CD4-positive, alpha-beta memory T cell (primary cell): ENCODE data around the gene GTF2B. TPM values are rescaled to one million over a fixed set of nuclear protein-coding genes. Genes with fewer than 3 reads are reported as not detected.

Experiments
- CTCF ChIA-PET: fragments of 350-600 bp; sonication (Branson Sonifier 250); formaldehyde crosslinking; loops from one replicate; lab custom pipeline; 2021; ENCODE audit warnings: inconsistent platforms; ENCODE audit not compliant: partially characterized antibody; lab: Charles Lee
- POLR2A ChIA-PET: fragments of 350-600 bp; sonication (Branson Sonifier 250); formaldehyde crosslinking; loops from one replicate; lab custom pipeline; 2021; ENCODE audit not compliant: partially characterized antibody; lab: Charles Lee
- DNase-seq, 5 donors: peaks; one replicate each; pipeline versions ENCODE4 v3.0.0 to v3.0.0-alpha.2; 2020 to 2022; ENCODE audit warnings: mixed read lengths in 1 of 5
- H3K27ac ChIP-seq: one replicate; pipeline ENCODE4 v1.7.0; 2013; ENCODE audit warnings: low read depth, low read length
- H3K27me3 ChIP-seq: 2 replicates; pipeline ENCODE4 v1.7.0; 2013; ENCODE audit warnings: mild to moderate bottlenecking, low read length, moderate library complexity; ENCODE audit not compliant: insufficient read depth
- H3K36me3 ChIP-seq: 2 replicates; pipeline ENCODE4 v1.7.0; 2013; ENCODE audit warnings: mild to moderate bottlenecking, low read length, moderate library complexity; ENCODE audit not compliant: insufficient read depth
- H3K4me1 ChIP-seq: 2 replicates; pipeline ENCODE4 v1.7.0; 2013; ENCODE audit warnings: mild to moderate bottlenecking, low read length, moderate library complexity; ENCODE audit not compliant: insufficient read depth
- H3K4me3 ChIP-seq, 2 donors: one replicate each; pipeline ENCODE4 v1.7.0; 2013; ENCODE audit warnings: low read length in 2 of 2, mild to moderate bottlenecking in 1 of 2
- H3K9me3 ChIP-seq, 2 donors: one replicate each; pipeline ENCODE4 v1.7.0; 2013; ENCODE audit warnings: low read length in 2 of 2, control low read depth in 1 of 2; ENCODE audit not compliant: control insufficient read depth in 1 of 2
- H3K27ac Mint-ChIP-seq, 7 donors: one replicate each; pipeline ENCODE4 v1.8.0; 2020 to 2021; ENCODE audit warnings: mixed read lengths in 7 of 7, mild to moderate bottlenecking in 6 of 7, inconsistent platforms in 3 of 7, moderate library complexity in 3 of 7
- H3K27me3 Mint-ChIP-seq, 2 donors: one replicate each; pipeline ENCODE4 v1.8.0; 2020 to 2021; ENCODE audit warnings: mixed read lengths in 2 of 2
- H3K36me3 Mint-ChIP-seq, 2 donors: one replicate each; pipeline ENCODE4 v1.8.0; 2020 to 2021; ENCODE audit warnings: mixed read lengths in 2 of 2, inconsistent platforms in 1 of 2, mild to moderate bottlenecking in 1 of 2
- H3K4me1 Mint-ChIP-seq, 4 donors: one replicate each; pipeline ENCODE4 v1.8.0; 2020 to 2021; ENCODE audit warnings: mixed read lengths in 4 of 4, mild to moderate bottlenecking in 1 of 4
- H3K4me3 Mint-ChIP-seq, 8 donors: one replicate each; pipeline ENCODE4 v1.8.0; 2020 to 2021; ENCODE audit warnings: mixed read lengths in 8 of 8, mild to moderate bottlenecking in 7 of 8, moderate library complexity in 6 of 8, inconsistent platforms in 3 of 8
- H3K9me3 Mint-ChIP-seq, 8 donors: one replicate each; pipeline ENCODE4 v1.8.0; 2020 to 2021; ENCODE audit warnings: mixed read lengths in 8 of 8, mild to moderate bottlenecking in 5 of 8, inconsistent platforms in 3 of 8, moderate library complexity in 1 of 8
- intact Hi-C: fragments of 100-400 bp; cut with micrococcal nuclease; formaldehyde crosslinking; loops from one replicate; pipeline ENCODE4 v1.15.1; 2023
- polyA plus RNA-seq, 2 donors: library from polyadenylated mRNA; unstranded; fragments of 300-500 nt; fragmentation: Illumina TruSeq; gene quantifications; one replicate each; pipeline ENCODE4 v1.2.3, GENCODE V29; 2021
- total RNA-seq, 2 experiments: library from RNA; stranded (reverse); gene quantifications; one replicate each; pipeline ENCODE4 v1.2.3, GENCODE V29; 2021

The GTF2B gene
- total and polyA plus RNA-seq, 4 experiments from 2014 or later = 43.9 to 68.5 (median 49.2) TPM

GRCh38 chr1:88802950-88803349 is 88.4 kb downstream of the GTF2B start:
- POLR2A ChIA-PET = no interaction called here
- Mint-ChIP-seq H3K27me3 (no peaks in the 10 kb centered on the region), H3K4me1 (peaks cover 7 to 14% (median 11%) of the 10 kb centered on the region in 4 donors), H3K27ac (no peak overlapping the region), H3K4me3 (no peak overlapping the region), H3K9me3 (peaks cover 0 to 8% (median 0%) of the 10 kb centered on the region in 8 donors), H3K36me3 (peaks cover 42 to 46% of the 10 kb centered on the region in 2 donors)
- Histone ChIP-seq H3K36me3 (peaks cover 12% of the 10 kb centered on the region), H3K4me1 (no peaks in the 10 kb centered on the region), H3K27me3 (no peaks in the 10 kb centered on the region), H3K4me3 (no peak overlapping the region), H3K27ac (no peak overlapping the region), H3K9me3 (no peaks in the 10 kb centered on the region)
- CTCF ChIA-PET = interaction anchor here (1.5 to 3.0 kb wide), 2 partner anchors 74 to 145 kb away, joined by 3 to 20 read pairs; no protein-coding TSS in a partner anchor
- intact Hi-C loops = no loop called here
- DNase-seq = no peak

Other genes starting within 250 kb of the GTF2B start
- gene PKN2, start 207.3 kb downstream of the GTF2B start, total RNA-seq = 10 to 100 TPM; 38.6 to 42.0 TPM
- 1 to 10 TPM; 6.0 to 8.0 TPM for gene PKN2, start 207.3 kb downstream of the GTF2B start, polyA plus RNA-seq
- gene KYAT3, start 101.1 kb upstream of the GTF2B start, total RNA-seq = 10 to 100 TPM; 30.6 to 30.7 TPM
- gene KYAT3, start 101.1 kb upstream of the GTF2B start, polyA plus RNA-seq = 10 to 100 TPM; 23.1 to 30.8 TPM
- 10 to 100 TPM; 24.7 to 25.1 TPM for gene RBMXL1, start 101.1 kb upstream of the GTF2B start, total RNA-seq
- 10 to 100 TPM in 1 of 2 donors, 1 to 10 TPM in 1; 5.3 to 12.0 TPM for gene RBMXL1, start 101.1 kb upstream of the GTF2B start, polyA plus RNA-seq
- gene GBP3, start 131.3 kb upstream of the GTF2B start, total RNA-seq = 10 to 100 TPM; 51.8 to 54.1 TPM
- 10 to 100 TPM in 1 of 2 donors, 1 to 10 TPM in 1; 6.4 to 10.2 TPM for gene GBP3, start 131.3 kb upstream of the GTF2B start, polyA plus RNA-seq
- gene GBP1, start 173.6 kb upstream of the GTF2B start, total RNA-seq = 10 to 100 TPM; 74.1 to 74.2 TPM
- 10 to 100 TPM; 54.3 to 66.0 TPM for gene GBP1, start 173.6 kb upstream of the GTF2B start, polyA plus RNA-seq
- 100 to 1,000 TPM; 186 to 199 TPM for gene GBP2, start 234.5 kb upstream of the GTF2B start, total RNA-seq
- gene GBP2, start 234.5 kb upstream of the GTF2B start, polyA plus RNA-seq = 100 to 1,000 TPM; 109 to 127 TPM